GM23338 (cell line): ENCODE results near the gene PFKFB1. TPM values are rescaled to one million over a fixed set of nuclear protein-coding genes. Genes with fewer than 3 reads are reported as not detected.

ENCODE experiments used
- ATAC-seq: fragments of 200-7000 bp; cut with Tn5 transposase; 3 replicates; pipeline ENCODE4 v1.9.1; 2020
- DNase-seq: peaks from one replicate; pipeline ENCODE4 v3.0.0-alpha.2; 2015; ENCODE audit warnings: low spot score
- H2AFZ ChIP-seq: fragments of 200-600 bp; sonication (generic); 2 replicates; pipeline ENCODE4 v1.8.0; 2016; ENCODE audit warnings: antibody characterized with exemption, mild to moderate bottlenecking, moderate library complexity
- H3F3A ChIP-seq: fragments of 200-600 bp; sonication (generic); replicated peaks from 2 replicates; pipeline ENCODE4 v1.8.0; 2017; ENCODE audit warnings: antibody characterized with exemption, mixed run types, low read depth
- H3K27ac ChIP-seq: fragments of 200-600 bp; sonication (generic); 2 replicates; pipeline ENCODE4 v1.6.1; 2016; ENCODE audit warnings: low read depth
- H3K27me3 ChIP-seq: fragments of 200-600 bp; sonication (generic); 2 replicates; pipeline ENCODE4 v1.8.0; 2016; ENCODE audit warnings: mild to moderate bottlenecking, mixed run types, moderate library complexity; ENCODE audit not compliant: insufficient read depth
- H3K36me3 ChIP-seq: fragments of 200-600 bp; sonication (generic); 2 replicates; pipeline ENCODE4 v1.8.0; 2016; ENCODE audit warnings: mild to moderate bottlenecking; ENCODE audit not compliant: insufficient read depth
- H3K4me1 ChIP-seq: fragments of 200-600 bp; sonication (generic); 2 replicates; pipeline ENCODE4 v1.8.0; 2016; ENCODE audit warnings: mild to moderate bottlenecking, moderate library complexity; ENCODE audit not compliant: insufficient read depth
- H3K4me2 ChIP-seq: fragments of 200-600 bp; sonication (generic); 2 replicates; pipeline ENCODE4 v1.7.1; 2017; ENCODE audit warnings: mixed run types
- H3K4me3 ChIP-seq: fragments of 200-600 bp; sonication (generic); 2 replicates; pipeline ENCODE4 v1.6.1; 2016; ENCODE audit warnings: mixed run types
- H3K79me2 ChIP-seq: fragments of 200-600 bp; sonication (generic); replicated peaks from 2 replicates; pipeline ENCODE4 v1.8.0; 2017; ENCODE audit warnings: mild to moderate bottlenecking; ENCODE audit not compliant: insufficient read depth
- H3K9me2 ChIP-seq: fragments of 200-600 bp; sonication (generic); 2 replicates; pipeline ENCODE4 v1.8.0; 2017; ENCODE audit not compliant: insufficient read depth
- H4K20me1 ChIP-seq: fragments of 200-600 bp; sonication (generic); replicated peaks from 2 replicates; pipeline ENCODE4 v1.8.0; 2017; ENCODE audit warnings: mild to moderate bottlenecking; ENCODE audit not compliant: insufficient read depth
- H3K27ac Mint-ChIP-seq: 2 replicates; pipeline ENCODE4 v1.8.0; 2020; ENCODE audit warnings: inconsistent platforms, mild to moderate bottlenecking, moderate library complexity, mixed read lengths
- H3K27me3 Mint-ChIP-seq: 3 replicates; pipeline ENCODE4 v1.8.0; 2022; ENCODE audit warnings: low read depth, mild to moderate bottlenecking, moderate library complexity, mixed read lengths, inconsistent platforms; ENCODE audit not compliant: insufficient read depth, poor library complexity
- H3K36me3 Mint-ChIP-seq: 3 replicates; pipeline ENCODE4 v1.8.0; 2021; ENCODE audit warnings: low read depth, mild to moderate bottlenecking, inconsistent platforms, moderate library complexity, mixed read lengths
- H3K4me1 Mint-ChIP-seq: 3 replicates; pipeline ENCODE4 v1.8.0; 2020; ENCODE audit warnings: mild to moderate bottlenecking, inconsistent platforms, mixed read lengths
- H3K4me3 Mint-ChIP-seq: 3 replicates; pipeline ENCODE4 v1.8.0; 2021; ENCODE audit warnings: moderate library complexity, mild to moderate bottlenecking, inconsistent platforms, mixed read lengths
- H3K9me3 Mint-ChIP-seq: 3 replicates; pipeline ENCODE4 v1.8.0; 2020; ENCODE audit warnings: moderate library complexity, mild to moderate bottlenecking, inconsistent platforms, mixed read lengths
- CREB1 ChIP-seq: fragments of 250-450 bp; sonication (Bioruptor Pico); IDR thresholded peaks from 2 replicates; pipeline ENCODE4 v1.5.0; 2020; ENCODE audit warnings: low read depth, mild to moderate bottlenecking, moderate library complexity
- CTCF ChIP-seq, 2 experiments: fragments of 200-600 bp in 1 of 2; sonication (generic) in 1 of 2; conservative IDR thresholded peaks; 2 replicates each; pipeline versions ENCODE4 v1.5.1 to v1.6.1; 2016 to 2017; ENCODE audit warnings: antibody characterized with exemption in 2 of 2, low read depth in 2 of 2, mild to moderate bottlenecking in 2 of 2, moderate library complexity in 1 of 2
- EZH2phosphoT487 ChIP-seq: fragments of 200-600 bp; sonication (generic); IDR thresholded peaks from one replicate; pipeline ENCODE4 v1.8.1; 2018; ENCODE audit warnings: antibody characterized with exemption; ENCODE audit not compliant: unreplicated experiment
- JUNB ChIP-seq: IDR thresholded peaks from one replicate; pipeline ENCODE4 v1.6.1; 2016; ENCODE audit warnings: antibody characterized with exemption; ENCODE audit not compliant: unreplicated experiment
- NANOG ChIP-seq: IDR thresholded peaks from 2 replicates; pipeline ENCODE4 v1.6.1; 2016; ENCODE audit warnings: antibody characterized with exemption, borderline replicate concordance
- STAT1 ChIP-seq: IDR thresholded peaks from one replicate; pipeline ENCODE4 v1.6.1; 2016; ENCODE audit warnings: antibody characterized with exemption; ENCODE audit not compliant: unreplicated experiment
- ZNF331 ChIP-seq: fragments of 250-450 bp; sonication (Bioruptor Pico); IDR thresholded peaks from 2 replicates; pipeline ENCODE4 v1.5.0; 2020; ENCODE audit warnings: low read depth, mild to moderate bottlenecking, moderate library complexity
- polyA plus RNA-seq: library from polyadenylated mRNA; unstranded; fragments of >200 nt; fragmentation: Nextera tagmentation; extraction: Ambion mirVana; gene quantifications from 2 replicates; pipeline ENCODE4 v1.2.1, GENCODE V29; 2016
- total RNA-seq: library from RNA; depleted of rRNA; stranded (reverse); fragments of >200 nt; shearing (Covaris generic); gene quantifications from 2 replicates; pipeline ENCODE4 v1.2.3, GENCODE V29; 2014
- TF ChIP-seq, protein P1 (sequence below): IDR thresholded peaks from one replicate; pipeline ENCODE4 v1.6.1; 2018; ENCODE audit warnings: antibody characterized with exemption; ENCODE audit not compliant: unreplicated experiment
- TF ChIP-seq, protein P2 (sequence below): IDR thresholded peaks from 2 replicates; pipeline ENCODE4 v1.6.1; 2016; ENCODE audit warnings: antibody characterized with exemption
- TF ChIP-seq, protein P3 (sequence below): fragments of 250-450 bp; sonication (Bioruptor Pico); IDR thresholded peaks from 2 replicates; pipeline ENCODE4 v1.5.0; 2020; ENCODE audit warnings: mild to moderate bottlenecking, moderate library complexity

Gene PFKFB1
- total and polyA plus RNA-seq, 2 experiments from 2014 or later: not detected

DNA sequence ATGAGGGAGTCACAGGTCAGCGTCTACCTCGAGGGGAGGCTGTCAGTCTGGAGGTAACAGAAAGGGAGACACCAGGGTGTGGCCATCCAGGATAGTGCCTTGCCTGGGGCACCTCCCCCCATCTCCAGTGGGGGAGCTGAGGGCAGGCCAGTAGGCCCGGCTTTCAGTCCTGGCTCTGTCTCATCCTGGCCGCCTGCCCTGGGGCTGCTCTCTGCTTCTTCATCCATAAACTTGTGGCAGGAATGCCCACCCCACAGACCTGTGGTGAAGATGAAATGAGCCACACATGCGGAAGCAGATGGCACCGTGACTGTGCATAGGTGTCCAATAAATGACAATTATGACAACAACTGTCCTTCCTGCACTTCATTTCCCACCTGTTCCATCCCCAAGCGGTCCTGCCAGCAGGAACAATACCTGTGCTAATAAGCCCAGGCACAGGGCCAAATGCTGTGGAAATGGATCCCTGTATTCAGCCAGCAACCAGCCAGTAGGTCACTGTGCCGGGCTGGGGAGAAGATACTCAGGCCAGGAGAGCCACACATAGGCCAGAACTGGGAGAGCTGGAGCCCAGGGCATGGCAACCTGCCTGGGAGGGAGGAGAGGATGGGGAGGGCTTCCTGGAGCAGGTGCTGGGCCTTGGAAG lies 43.1 kb downstream of the PFKFB1 start:
- H3K4me3 ChIP-seq: no peak overlapping the region
- Mint-ChIP-seq H3K9me3 (no peaks in the 10 kb centered on the region), H3K36me3 (no peaks in the 10 kb centered on the region), H3K27me3 (peaks cover 2% of the 10 kb centered on the region), H3K4me3 (no peak overlapping the region), H3K4me1 (no peaks in the 10 kb centered on the region), H3K27ac (no peak overlapping the region)
- H3K79me2 ChIP-seq: no peaks in the 10 kb centered on the region
- H3K9me2 ChIP-seq: no peaks in the 10 kb centered on the region
- no peak overlapping the region for H2AFZ ChIP-seq
- no peaks in the 10 kb centered on the region for H3K4me1 ChIP-seq
- H3K4me2 ChIP-seq: no peak overlapping the region
- no peak for DNase-seq
- ATAC-seq: peak; percentile 36; the same call in 2 of the 3 replicates
- H3K36me3 ChIP-seq: no peaks in the 10 kb centered on the region
- H4K20me1 ChIP-seq: no peaks in the 10 kb centered on the region
- no peaks in the 10 kb centered on the region for H3K27me3 ChIP-seq
- H3K27ac ChIP-seq: no peak overlapping the region
- H3F3A ChIP-seq: no peaks in the 10 kb centered on the region
- TF ChIP-seq EZH2phosphoT487 (no peak), CREB1 (CRISPR knock-in tag) (no peak), NANOG (no peak), STAT1 (no peak), CTCF (conservative IDR thresholded peaks at IDR 0.05; ENCODE audit: low read depth in 2 of 2) (no peak), JUNB (no peak), ZNF331 (CRISPR knock-in tag) (no peak)
- TF ChIP-seq, protein P1, sequence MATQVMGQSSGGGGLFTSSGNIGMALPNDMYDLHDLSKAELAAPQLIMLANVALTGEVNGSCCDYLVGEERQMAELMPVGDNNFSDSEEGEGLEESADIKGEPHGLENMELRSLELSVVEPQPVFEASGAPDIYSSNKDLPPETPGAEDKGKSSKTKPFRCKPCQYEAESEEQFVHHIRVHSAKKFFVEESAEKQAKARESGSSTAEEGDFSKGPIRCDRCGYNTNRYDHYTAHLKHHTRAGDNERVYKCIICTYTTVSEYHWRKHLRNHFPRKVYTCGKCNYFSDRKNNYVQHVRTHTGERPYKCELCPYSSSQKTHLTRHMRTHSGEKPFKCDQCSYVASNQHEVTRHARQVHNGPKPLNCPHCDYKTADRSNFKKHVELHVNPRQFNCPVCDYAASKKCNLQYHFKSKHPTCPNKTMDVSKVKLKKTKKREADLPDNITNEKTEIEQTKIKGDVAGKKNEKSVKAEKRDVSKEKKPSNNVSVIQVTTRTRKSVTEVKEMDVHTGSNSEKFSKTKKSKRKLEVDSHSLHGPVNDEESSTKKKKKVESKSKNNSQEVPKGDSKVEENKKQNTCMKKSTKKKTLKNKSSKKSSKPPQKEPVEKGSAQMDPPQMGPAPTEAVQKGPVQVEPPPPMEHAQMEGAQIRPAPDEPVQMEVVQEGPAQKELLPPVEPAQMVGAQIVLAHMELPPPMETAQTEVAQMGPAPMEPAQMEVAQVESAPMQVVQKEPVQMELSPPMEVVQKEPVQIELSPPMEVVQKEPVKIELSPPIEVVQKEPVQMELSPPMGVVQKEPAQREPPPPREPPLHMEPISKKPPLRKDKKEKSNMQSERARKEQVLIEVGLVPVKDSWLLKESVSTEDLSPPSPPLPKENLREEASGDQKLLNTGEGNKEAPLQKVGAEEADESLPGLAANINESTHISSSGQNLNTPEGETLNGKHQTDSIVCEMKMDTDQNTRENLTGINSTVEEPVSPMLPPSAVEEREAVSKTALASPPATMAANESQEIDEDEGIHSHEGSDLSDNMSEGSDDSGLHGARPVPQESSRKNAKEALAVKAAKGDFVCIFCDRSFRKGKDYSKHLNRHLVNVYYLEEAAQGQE: no peak
- TF ChIP-seq, protein P2, sequence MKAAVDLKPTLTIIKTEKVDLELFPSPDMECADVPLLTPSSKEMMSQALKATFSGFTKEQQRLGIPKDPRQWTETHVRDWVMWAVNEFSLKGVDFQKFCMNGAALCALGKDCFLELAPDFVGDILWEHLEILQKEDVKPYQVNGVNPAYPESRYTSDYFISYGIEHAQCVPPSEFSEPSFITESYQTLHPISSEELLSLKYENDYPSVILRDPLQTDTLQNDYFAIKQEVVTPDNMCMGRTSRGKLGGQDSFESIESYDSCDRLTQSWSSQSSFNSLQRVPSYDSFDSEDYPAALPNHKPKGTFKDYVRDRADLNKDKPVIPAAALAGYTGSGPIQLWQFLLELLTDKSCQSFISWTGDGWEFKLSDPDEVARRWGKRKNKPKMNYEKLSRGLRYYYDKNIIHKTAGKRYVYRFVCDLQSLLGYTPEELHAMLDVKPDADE: no peak
- TF ChIP-seq, protein P3, sequence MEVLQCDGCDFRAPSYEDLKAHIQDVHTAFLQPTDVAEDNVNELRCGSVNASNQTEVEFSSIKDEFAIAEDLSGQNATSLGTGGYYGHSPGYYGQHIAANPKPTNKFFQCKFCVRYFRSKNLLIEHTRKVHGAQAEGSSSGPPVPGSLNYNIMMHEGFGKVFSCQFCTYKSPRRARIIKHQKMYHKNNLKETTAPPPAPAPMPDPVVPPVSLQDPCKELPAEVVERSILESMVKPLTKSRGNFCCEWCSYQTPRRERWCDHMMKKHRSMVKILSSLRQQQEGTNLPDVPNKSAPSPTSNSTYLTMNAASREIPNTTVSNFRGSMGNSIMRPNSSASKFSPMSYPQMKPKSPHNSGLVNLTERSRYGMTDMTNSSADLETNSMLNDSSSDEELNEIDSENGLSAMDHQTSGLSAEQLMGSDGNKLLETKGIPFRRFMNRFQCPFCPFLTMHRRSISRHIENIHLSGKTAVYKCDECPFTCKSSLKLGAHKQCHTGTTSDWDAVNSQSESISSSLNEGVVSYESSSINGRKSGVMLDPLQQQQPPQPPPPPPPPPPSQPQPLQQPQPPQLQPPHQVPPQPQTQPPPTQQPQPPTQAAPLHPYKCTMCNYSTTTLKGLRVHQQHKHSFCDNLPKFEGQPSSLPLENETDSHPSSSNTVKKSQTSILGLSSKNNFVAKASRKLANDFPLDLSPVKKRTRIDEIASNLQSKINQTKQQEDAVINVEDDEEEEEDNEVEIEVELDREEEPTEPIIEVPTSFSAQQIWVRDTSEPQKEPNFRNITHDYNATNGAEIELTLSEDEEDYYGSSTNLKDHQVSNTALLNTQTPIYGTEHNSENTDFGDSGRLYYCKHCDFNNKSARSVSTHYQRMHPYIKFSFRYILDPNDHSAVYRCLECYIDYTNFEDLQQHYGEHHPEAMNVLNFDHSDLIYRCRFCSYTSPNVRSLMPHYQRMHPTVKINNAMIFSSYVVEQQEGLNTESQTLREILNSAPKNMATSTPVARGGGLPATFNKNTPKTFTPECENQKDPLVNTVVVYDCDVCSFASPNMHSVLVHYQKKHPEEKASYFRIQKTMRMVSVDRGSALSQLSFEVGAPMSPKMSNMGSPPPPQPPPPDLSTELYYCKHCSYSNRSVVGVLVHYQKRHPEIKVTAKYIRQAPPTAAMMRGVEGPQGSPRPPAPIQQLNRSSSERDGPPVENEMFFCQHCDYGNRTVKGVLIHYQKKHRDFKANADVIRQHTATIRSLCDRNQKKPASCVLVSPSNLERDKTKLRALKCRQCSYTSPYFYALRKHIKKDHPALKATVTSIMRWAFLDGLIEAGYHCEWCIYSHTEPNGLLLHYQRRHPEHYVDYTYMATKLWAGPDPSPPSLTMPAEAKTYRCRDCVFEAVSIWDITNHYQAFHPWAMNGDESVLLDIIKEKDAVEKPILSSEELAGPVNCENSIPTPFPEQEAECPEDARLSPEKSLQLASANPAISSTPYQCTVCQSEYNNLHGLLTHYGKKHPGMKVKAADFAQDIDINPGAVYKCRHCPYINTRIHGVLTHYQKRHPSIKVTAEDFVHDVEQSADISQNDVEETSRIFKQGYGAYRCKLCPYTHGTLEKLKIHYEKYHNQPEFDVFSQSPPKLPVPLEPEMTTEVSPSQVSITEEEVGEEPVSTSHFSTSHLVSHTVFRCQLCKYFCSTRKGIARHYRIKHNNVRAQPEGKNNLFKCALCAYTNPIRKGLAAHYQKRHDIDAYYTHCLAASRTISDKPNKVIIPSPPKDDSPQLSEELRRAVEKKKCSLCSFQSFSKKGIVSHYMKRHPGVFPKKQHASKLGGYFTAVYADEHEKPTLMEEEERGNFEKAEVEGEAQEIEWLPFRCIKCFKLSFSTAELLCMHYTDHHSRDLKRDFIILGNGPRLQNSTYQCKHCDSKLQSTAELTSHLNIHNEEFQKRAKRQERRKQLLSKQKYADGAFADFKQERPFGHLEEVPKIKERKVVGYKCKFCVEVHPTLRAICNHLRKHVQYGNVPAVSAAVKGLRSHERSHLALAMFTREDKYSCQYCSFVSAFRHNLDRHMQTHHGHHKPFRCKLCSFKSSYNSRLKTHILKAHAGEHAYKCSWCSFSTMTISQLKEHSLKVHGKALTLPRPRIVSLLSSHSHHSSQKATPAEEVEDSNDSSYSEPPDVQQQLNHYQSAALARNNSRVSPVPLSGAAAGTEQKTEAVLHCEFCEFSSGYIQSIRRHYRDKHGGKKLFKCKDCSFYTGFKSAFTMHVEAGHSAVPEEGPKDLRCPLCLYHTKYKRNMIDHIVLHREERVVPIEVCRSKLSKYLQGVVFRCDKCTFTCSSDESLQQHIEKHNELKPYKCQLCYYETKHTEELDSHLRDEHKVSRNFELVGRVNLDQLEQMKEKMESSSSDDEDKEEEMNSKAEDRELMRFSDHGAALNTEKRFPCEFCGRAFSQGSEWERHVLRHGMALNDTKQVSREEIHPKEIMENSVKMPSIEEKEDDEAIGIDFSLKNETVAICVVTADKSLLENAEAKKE (CRISPR knock-in tag): no peak
